HG02642 (cell line): ENCODE results near the gene UGGT2.
"Not testable (repeated sequence)": the region's sequence is repeated elsewhere in the genome, so short reads cannot be mapped to it uniquely, and the experiment has no call there.

Source experiments
- ATAC-seq: cut with Tn5 transposase; IDR thresholded peaks from one replicate; pipeline ENCODE4 v1.9.1; 2021; ENCODE audit warnings: mild to moderate bottlenecking; ENCODE audit not compliant: unreplicated experiment, poor library complexity

UGGT2 gene

GRCh38 chr13:96051491-96051890 lies 1.7 kb downstream of the UGGT2 start:
- not testable (repeated sequence) for ATAC-seq

- ATAC-seq: not testable (repeated sequence)
Observed at GRCh38 chr13:96050955-96051354, 2.2 kb downstream of the UGGT2 start.

GRCh38 chr13:96046449-96047126 lies 6.6 kb downstream of the UGGT2 start:
- not testable (repeated sequence) for ATAC-seq

GRCh38 chr13:96044238-96044637 lies 9.0 kb downstream of the UGGT2 start:
- ATAC-seq: no peak

GRCh38 chr13:96041326-96042110 lies 11.7 kb downstream of the UGGT2 start:
- no peak for ATAC-seq

GRCh38 chr13:96036515-96036914 lies 16.7 kb downstream of the UGGT2 start:
- no peak for ATAC-seq

GRCh38 chr13:96034662-96035061 lies 18.5 kb downstream of the UGGT2 start:
- ATAC-seq: no peak

- no peak for ATAC-seq
Observed at GRCh38 chr13:96033220-96034015, 19.8 kb downstream of the UGGT2 start.

- ATAC-seq: no peak
Observed at GRCh38 chr13:96032717-96033116, 20.5 kb downstream of the UGGT2 start.

GRCh38 chr13:96029002-96029401 lies 24.2 kb downstream of the UGGT2 start:
- ATAC-seq: no peak

- ATAC-seq: no peak
Observed at GRCh38 chr13:96027496-96027895, 25.7 kb downstream of the UGGT2 start.

GRCh38 chr13:96025283-96025682 lies 27.9 kb downstream of the UGGT2 start:
- ATAC-seq: no peak

- no peak for ATAC-seq
Observed at GRCh38 chr13:96020931-96021330, 32.3 kb downstream of the UGGT2 start.

GRCh38 chr13:96020155-96020575 lies 33.0 kb downstream of the UGGT2 start:
- peak; percentile 92 for ATAC-seq

GRCh38 chr13:96018135-96018534 lies 35.1 kb downstream of the UGGT2 start:
- no peak for ATAC-seq

GRCh38 chr13:96011291-96011872 lies 41.8 kb downstream of the UGGT2 start:
- no peak for ATAC-seq

GRCh38 chr13:96003304-96003703 lies 49.9 kb downstream of the UGGT2 start:
- no peak for ATAC-seq

GRCh38 chr13:96002322-96003131 lies 50.7 kb downstream of the UGGT2 start:
- ATAC-seq: no peak

- ATAC-seq: no peak
Observed at GRCh38 chr13:96000069-96000468, 53.1 kb downstream of the UGGT2 start.

- no peak for ATAC-seq
Observed at GRCh38 chr13:95987841-95988240, 65.4 kb downstream of the UGGT2 start.
